GM18861 (cell line): Measurements from ENCODE around the gene SKIC8.

Source experiments
- ATAC-seq: cut with Tn5 transposase; IDR thresholded peaks from one replicate; pipeline ENCODE4 v1.9.1; 2021; ENCODE audit not compliant: unreplicated experiment

SKIC8 gene

GRCh38 chr15:78292219-78292618, 7.2 kb downstream of the SKIC8 start:
- ATAC-seq: no peak

DNA sequence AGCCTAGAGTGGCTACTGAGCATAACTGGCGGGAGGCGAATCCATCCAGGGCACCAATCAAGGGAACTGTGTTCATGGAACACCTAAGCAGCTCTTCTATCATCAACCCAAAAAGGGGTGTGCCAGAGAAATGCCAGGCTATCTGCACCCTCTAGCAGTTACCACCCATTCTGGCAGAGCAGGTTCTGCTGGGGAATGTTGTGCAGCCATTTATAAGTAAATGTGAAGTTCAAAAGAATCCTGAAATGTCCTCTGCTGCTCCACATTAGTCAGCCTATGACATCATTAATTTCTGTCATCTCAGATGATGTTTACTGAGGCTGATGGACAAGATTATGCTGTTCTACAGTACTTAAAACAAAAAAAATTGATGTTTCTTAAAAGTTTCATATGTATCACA, 7.7 kb downstream of the SKIC8 start:
- no peak for ATAC-seq

GRCh38 chr15:78291052-78291451, 8.4 kb downstream of the SKIC8 start:
- no peak for ATAC-seq

- no peak for ATAC-seq
Measured at GRCh38 chr15:78290222-78290621, 9.2 kb downstream of the SKIC8 start.

GRCh38 chr15:78284758-78285157, 14.7 kb downstream of the SKIC8 start:
- ATAC-seq: no peak

- no peak for ATAC-seq
Measured at GRCh38 chr15:78282324-78282723, 17.1 kb downstream of the SKIC8 start.

- no peak for ATAC-seq
Measured at GRCh38 chr15:78280319-78281072, 18.9 kb downstream of the SKIC8 start.

- no peak for ATAC-seq
Measured at GRCh38 chr15:78276064-78276943, 23.1 kb downstream of the SKIC8 start.

DNA sequence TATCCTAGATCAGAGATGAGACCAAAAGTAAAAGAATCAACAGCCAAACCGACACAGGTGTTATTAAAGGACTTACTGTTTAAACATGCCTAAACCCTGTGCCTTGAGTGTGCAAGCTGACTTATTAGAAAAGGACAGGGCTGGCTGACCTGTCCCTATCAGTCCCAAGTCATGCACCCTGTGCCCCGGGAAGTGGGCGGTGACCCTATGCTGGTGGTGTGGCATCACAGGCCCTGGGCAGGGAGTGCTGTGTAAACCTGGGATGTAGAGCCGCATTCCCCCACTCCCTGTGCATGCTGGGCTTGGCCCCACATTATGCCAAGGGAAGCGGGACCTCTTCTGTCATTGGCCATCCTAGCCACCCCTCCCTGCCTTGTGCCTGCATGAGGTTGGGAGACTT, 24.4 kb downstream of the SKIC8 start:
- no peak for ATAC-seq

- ATAC-seq: no peak
Measured at GRCh38 chr15:78272776-78273175, 26.6 kb downstream of the SKIC8 start.

DNA sequence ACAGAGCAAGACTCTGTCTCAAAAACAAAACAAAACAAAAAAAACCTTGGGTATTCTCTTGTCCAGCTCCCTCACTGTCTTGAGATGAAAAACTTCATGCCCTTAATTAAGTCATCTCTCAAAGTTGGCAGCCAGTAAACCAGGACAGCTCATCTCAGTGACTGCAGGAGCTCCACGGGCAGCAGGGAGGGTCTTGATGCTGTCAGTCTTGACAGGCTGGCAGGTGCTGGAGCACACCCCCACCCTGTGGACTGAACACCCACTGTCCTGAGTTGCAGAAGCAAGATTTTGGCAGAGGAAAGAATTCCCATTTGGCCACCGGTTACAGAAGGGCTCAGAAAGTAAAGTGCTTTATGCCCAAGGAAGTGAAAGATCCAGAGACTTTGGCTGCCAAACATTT, 27.1 kb downstream of the SKIC8 start:
- no peak for ATAC-seq

DNA sequence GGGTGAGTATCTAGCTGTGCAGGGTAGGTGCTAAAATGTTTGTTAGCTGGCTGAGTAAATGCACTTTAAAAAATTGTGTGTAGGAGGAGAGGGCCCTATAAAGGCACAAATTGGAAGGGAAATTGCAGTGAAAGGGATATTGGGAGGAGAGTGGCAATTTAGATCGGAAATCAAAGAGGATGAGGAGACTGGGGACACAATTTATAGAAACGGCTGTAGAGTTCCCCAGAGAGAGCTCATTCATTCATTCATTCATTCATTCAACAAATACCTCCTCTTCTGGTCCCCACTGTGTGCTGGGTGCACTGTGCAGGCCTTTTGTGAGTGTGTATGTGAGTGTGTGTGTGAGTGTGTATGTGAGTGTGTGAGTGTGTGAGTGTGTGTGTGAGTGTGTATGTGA, 32.6 kb downstream of the SKIC8 start:
- no peak for ATAC-seq

DNA sequence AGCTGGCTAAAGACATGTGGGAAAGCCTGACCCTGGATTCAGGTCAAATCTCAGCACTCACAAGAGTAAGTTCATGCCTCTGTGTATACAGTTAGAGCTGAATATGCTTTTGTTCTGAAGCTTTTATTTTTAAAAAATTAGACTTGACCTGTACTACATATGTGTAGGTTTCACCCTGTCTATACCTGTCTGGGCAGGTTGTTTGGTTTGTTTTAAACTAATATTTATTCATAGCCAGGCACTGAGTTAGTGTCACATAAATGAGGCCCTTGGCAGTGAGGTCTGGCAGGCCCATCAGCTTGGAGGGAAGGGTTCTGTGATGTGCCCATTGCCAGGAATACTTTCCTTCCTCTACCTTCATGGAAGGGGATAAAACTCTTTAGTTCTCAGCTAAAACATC, 33.2 kb downstream of the SKIC8 start:
- no peak for ATAC-seq

DNA sequence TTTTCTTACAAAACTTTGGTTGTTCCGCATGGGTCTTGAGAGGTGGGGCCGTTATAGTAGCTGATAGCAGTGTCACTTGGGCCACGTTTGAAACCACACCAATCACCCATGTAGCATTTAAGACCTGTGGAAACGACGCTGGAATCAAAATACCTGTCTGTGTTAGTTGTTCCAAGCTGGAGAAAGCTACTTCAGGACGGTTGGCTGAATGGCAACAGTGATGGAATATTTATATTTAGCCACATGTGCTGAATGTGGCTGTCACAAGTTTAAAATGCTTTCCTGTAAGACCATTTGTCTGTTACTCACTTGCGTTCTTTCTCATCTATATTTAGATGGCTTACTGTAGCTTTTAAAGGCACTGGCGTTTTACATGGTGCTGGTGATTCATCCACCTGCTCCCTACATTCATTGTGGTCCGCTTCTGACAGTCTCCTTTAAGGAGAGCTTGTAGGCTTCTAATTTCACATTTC, 33.6 kb downstream of the SKIC8 start:
- ATAC-seq: no peak

GRCh38 chr15:78265137-78265460, 34.3 kb downstream of the SKIC8 start:
- no peak for ATAC-seq

GRCh38 chr15:78264304-78265136, 34.9 kb downstream of the SKIC8 start, which contains the start of gene DNAJA4:
DNAJA4 (plus strand) TSS chr15:78264562; CDS start chr15:78264764, 202 bp downstream.
- ATAC-seq: no peak

DNA sequence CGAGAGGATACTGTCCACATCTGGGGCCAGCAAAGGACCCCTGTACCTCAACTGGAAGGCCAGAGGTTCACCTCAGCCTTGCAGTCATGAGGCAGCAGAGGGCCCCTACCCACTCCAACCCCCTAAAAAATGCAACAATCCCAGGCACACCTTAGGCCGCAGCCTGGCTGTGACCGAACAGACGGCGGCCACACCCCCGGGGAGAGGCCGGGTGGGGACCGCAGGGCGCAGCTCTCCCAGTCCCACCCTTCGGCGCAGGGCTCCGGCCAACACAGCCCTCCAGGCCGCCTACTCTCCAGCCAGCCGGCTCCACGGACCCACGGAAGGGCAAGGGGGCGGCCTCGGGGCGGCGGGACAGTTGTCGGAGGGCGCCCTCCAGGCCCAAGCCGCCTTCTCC, 35.5 kb downstream of the SKIC8 start:
- ATAC-seq: no peak

GRCh38 chr15:78263351-78263781, 36.0 kb downstream of the SKIC8 start:
- no peak for ATAC-seq

DNA sequence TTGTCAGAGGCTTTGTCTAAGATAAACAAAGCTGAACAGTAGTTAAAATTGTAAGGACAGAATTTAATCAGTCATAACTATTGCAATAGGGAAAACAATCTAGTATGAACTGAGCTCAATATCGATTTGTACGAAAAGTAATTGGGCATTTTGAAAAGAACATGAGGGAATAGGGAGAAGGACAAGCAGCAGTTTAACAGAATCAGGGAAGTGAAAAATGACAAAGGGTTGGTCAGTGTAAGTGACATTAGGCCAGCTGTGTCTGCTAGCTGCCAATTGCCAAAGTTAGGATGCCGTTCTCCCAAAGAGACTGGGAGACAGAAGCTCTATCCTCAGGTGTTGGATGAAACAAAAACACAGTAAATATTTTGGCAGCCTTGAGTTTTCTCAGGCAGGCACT, 38.3 kb downstream of the SKIC8 start:
- no peak for ATAC-seq

GRCh38 chr15:78260489-78260888, 38.9 kb downstream of the SKIC8 start:
- ATAC-seq: no peak

DNA sequence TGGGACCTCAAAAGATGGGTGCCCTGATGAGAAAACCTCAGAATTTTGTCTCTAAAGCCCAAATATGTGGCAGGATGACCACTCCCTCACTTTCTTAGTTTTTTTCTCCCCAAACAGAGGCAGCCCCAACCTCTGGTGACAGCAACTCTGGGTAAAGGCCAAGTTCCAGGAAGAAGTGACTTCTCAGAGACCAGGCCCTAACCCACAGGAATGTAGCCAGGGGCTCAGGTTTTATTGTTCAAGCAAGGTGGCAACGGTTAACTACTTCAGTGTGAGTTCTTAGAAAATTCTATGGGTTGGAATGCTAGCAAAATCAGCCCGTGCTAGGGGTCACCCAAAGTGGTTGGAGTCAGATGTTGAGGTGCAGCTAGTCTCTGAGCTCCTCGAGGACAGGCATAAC, 40.2 kb downstream of the SKIC8 start:
- no peak for ATAC-seq
